SK-N-SH treated with all-trans-retinoic acid at 6 μM for 48 hours (cell line): ENCODE data around the gene PARD3B.

Experiments used
- ARNTL ChIP-seq: fragments of 450-650 bp; formaldehyde crosslinking; IDR thresholded peaks from 2 replicates; pipeline ENCODE4 v1.5.0; 2020; ENCODE audit warnings: low read depth, mild to moderate bottlenecking, moderate library complexity, borderline replicate concordance
- CREB5 ChIP-seq: fragments of 250-450 bp; sonication (Bioruptor Pico); IDR thresholded peaks from 2 replicates; pipeline ENCODE4 v1.5.1; 2020; ENCODE audit warnings: low read depth, mild to moderate bottlenecking, moderate library complexity
- CSDC2 ChIP-seq: fragments of 250-450 bp; sonication (Bioruptor Pico); IDR thresholded peaks from 2 replicates; pipeline ENCODE4 v1.5.0; 2020; ENCODE audit warnings: mild to moderate bottlenecking, moderate library complexity
- OSR1 ChIP-seq: fragments of 250-450 bp; sonication (Bioruptor Pico); IDR thresholded peaks from 2 replicates; pipeline ENCODE4 v1.8.0; 2022; ENCODE audit warnings: moderate library complexity, mild to moderate bottlenecking, inconsistent platforms
- SNAI2 ChIP-seq: fragments of 250-450 bp; sonication (Bioruptor Pico); IDR thresholded peaks from 2 replicates; pipeline ENCODE4 v1.5.0; 2020; ENCODE audit warnings: mild to moderate bottlenecking, moderate library complexity
- TCF4 ChIP-seq: fragments of 250-450 bp; sonication (Bioruptor Pico); IDR thresholded peaks from 2 replicates; pipeline ENCODE4 v1.8.0; 2021; ENCODE audit warnings: mild to moderate bottlenecking, moderate library complexity, borderline replicate concordance
- ZC3H10 ChIP-seq: fragments of 250-450 bp; sonication (Bioruptor Pico); IDR thresholded peaks from 2 replicates; pipeline ENCODE4 v1.5.1; 2021; ENCODE audit warnings: mild to moderate bottlenecking, moderate library complexity
- ZFP3 ChIP-seq: fragments of 250-450 bp; sonication (Bioruptor Pico); IDR thresholded peaks from 2 replicates; pipeline ENCODE4 v1.5.0; 2020; ENCODE audit warnings: mild to moderate bottlenecking, moderate library complexity
- ZFP30 ChIP-seq: fragments of 450-650 bp; formaldehyde crosslinking; IDR thresholded peaks from 2 replicates; pipeline ENCODE4 v1.5.0; 2022; ENCODE audit warnings: mild to moderate bottlenecking, moderate library complexity
- ZNF8 ChIP-seq: fragments of 450-650 bp; formaldehyde crosslinking; IDR thresholded peaks from 2 replicates; pipeline ENCODE4 v1.5.0; 2020; ENCODE audit warnings: mild to moderate bottlenecking, moderate library complexity
- TF ChIP-seq, protein P1 (sequence below): fragments of 250-450 bp; sonication (Bioruptor Pico); IDR thresholded peaks from 2 replicates; pipeline ENCODE4 v1.8.0; 2020; ENCODE audit warnings: mild to moderate bottlenecking, moderate library complexity, borderline replicate concordance

DNA sequence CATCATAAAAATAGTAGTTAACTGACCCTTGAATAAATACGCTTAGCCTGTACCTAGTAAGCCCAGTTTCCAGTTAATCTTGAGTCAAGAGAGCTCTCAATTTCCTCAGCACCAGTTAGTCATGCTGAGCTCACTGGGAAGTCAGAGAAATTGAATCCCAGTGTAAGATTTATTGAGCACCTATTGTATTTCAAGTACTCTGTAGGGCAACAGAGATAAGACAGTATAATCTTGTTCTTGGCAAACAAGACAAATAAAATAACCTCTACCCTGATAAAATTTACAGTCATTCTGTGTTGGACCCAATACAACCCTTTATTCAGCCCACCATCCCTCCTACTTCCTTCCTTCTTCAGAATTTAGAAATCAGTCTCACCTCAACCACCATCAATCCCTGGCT is 1065.2 kb downstream of the PARD3B start:
- TF ChIP-seq, protein P1, sequence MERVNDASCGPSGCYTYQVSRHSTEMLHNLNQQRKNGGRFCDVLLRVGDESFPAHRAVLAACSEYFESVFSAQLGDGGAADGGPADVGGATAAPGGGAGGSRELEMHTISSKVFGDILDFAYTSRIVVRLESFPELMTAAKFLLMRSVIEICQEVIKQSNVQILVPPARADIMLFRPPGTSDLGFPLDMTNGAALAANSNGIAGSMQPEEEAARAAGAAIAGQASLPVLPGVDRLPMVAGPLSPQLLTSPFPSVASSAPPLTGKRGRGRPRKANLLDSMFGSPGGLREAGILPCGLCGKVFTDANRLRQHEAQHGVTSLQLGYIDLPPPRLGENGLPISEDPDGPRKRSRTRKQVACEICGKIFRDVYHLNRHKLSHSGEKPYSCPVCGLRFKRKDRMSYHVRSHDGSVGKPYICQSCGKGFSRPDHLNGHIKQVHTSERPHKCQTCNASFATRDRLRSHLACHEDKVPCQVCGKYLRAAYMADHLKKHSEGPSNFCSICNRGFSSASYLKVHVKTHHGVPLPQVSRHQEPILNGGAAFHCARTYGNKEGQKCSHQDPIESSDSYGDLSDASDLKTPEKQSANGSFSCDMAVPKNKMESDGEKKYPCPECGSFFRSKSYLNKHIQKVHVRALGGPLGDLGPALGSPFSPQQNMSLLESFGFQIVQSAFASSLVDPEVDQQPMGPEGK, result no peak
- TF ChIP-seq CREB5 (CRISPR knock-in tag) (no peak), CSDC2 (CRISPR knock-in tag) (no peak), TCF4 (no peak), OSR1 (CRISPR knock-in tag) (no peak), ARNTL (CRISPR knock-in tag) (no peak), ZFP3 (no peak), ZC3H10 (CRISPR knock-in tag) (no peak), ZNF8 (CRISPR knock-in tag) (no peak), SNAI2 (CRISPR knock-in tag) (no peak), ZFP30 (CRISPR knock-in tag) (no peak)
